Measurements from ENCODE around the gene PCDHB15. TPM values are rescaled to one million over a fixed set of nuclear protein-coding genes. Genes with fewer than 3 reads are reported as not detected.
A peak's percentile ranks its signal among the peaks of the same experiment; 100 is the strongest.

The PCDHB15 gene
- total RNA-seq, 4 donors from 2014 or later: 0.33 to 1.2 (median 0.52) TPM

DNA sequence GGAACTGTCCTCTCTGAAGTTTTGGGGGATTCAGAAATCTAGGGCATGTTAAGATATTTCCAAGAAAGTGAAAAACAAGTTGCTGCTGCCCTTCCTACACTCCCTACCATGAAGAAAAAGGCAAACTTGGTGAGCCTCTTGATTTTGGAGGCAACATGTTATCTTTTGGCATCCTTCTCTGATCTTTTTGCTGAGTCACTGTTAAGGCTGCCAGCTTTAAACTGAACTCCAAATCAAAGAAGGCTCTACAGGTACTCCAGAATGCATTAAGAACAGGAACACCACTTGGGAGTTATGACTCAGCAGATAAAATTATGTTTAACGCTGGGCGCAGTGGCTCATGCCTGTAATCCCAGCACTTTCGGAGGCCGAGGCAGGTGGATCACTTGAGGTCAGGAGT, 24.0 kb downstream of the PCDHB15 start:
- peaks cover 0 to 10% of the 10 kb centered on the region in 2 donors for H3K36me3 ChIP-seq
- in situ Hi-C loops (cut with MboI; ENCODE audit: low sequenced_read_pairs in 4 of 4) (no loop called here), intact Hi-C loops (cut with DNase I; ENCODE audit: low total_unique reads) (no loop called here)
- ATAC-seq (no peak), DNase-seq (no peak)
- H3K4me3 ChIP-seq: no peak overlapping the region
- no peak for TF ChIP-seq CTCF (IDR thresholded peaks at IDR 0.05 in 4 of 5, conservative IDR thresholded peaks at IDR 0.05 in 1 of 5)
- TF ChIP-seq POLR2A (IDR thresholded peaks at IDR 0.05): no peak
- no peaks in the 10 kb centered on the region for H3K4me1 ChIP-seq
- no peak overlapping the region for H3K27ac ChIP-seq
- peaks cover 14 to 81% (median 17%) of the 10 kb centered on the region in 3 donors for H3K9me3 ChIP-seq
- no peaks in the 10 kb centered on the region for H3K27me3 ChIP-seq

DNA sequence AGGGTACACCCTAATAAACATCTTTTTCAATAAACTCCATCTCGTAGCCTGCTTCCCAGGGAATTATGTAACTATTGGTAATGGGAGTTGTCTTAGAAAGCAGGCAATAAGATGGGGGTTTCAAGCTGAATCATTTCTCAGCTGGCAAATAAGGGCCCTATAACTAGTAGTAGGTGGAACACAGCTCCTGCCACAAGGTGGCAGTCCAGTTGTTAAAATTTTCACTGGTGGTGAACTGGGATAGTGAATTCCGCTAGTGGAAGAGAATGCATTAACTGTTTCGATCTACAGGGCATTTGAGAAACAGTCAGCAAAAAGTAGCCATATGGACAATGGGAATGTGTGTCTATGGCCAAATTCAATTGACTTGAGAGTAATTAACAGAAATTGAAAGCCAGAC, 27.7 kb downstream of the PCDHB15 start:
- no peak for TF ChIP-seq CTCF (IDR thresholded peaks at IDR 0.05 in 4 of 5, conservative IDR thresholded peaks at IDR 0.05 in 1 of 5)
- no peak for TF ChIP-seq POLR2A (IDR thresholded peaks at IDR 0.05)

DNA sequence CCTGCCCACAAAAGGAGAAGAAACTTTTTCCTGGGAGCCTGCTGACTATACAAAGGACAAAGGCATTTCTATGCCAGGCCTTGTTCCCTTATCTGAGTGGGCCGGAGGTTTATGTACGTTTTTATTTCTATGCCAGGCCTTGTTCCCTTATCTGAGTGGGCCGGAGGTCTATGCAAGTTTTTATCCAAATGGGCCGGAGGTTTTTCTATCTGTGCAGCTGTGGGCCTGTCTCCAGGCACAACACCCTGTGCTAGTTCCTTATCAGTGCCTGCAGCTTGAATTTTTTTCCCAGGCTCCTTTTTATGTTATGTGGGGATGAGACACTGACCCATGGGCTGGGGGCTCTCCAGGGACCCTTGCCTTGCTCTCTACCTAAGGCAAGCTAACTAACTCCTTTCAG, 53.2 kb downstream of the PCDHB15 start:
- Histone ChIP-seq H3K9me3 (peaks cover 0 to 16% (median 6%) of the 10 kb centered on the region in 3 donors), H3K27ac (no peak overlapping the region), H3K27me3 (no peaks in the 10 kb centered on the region), H3K36me3 (peaks cover 0 to 7% of the 10 kb centered on the region in 2 donors), H3K4me3 (no peak overlapping the region), H3K4me1 (no peaks in the 10 kb centered on the region)
- no peak for TF ChIP-seq CTCF (IDR thresholded peaks at IDR 0.05 in 4 of 5, conservative IDR thresholded peaks at IDR 0.05 in 1 of 5)
- TF ChIP-seq POLR2A (IDR thresholded peaks at IDR 0.05): no peak
- in situ Hi-C loops (cut with MboI; ENCODE audit: low sequenced_read_pairs in 4 of 4) (no loop called here), intact Hi-C loops (cut with DNase I; ENCODE audit: low total_unique reads) (no loop called here)
- ATAC-seq (no peak), DNase-seq (no peak)

More for the DNA sequence above, 27.7 kb downstream of the PCDHB15 start:
- in situ Hi-C loops (cut with MboI; ENCODE audit: low sequenced_read_pairs in 4 of 4) (no loop called here), intact Hi-C loops (cut with DNase I; ENCODE audit: low total_unique reads) (no loop called here)
- no peak for ATAC-seq
- Histone ChIP-seq H3K27me3 (no peaks in the 10 kb centered on the region), H3K4me3 (peak overlapping the region in 1 of 4 donors; percentile 28), H3K4me1 (no peaks in the 10 kb centered on the region), H3K27ac (no peak overlapping the region), H3K36me3 (no peaks in the 10 kb centered on the region), H3K9me3 (peaks cover 11 to 65% (median 17%) of the 10 kb centered on the region in 3 donors)
- no peak for DNase-seq

Other genes starting within 250 kb of the PCDHB15 start
- not detected for gene PCDHB1, start 194.0 kb upstream of the PCDHB15 start, total RNA-seq
- 1 to 10 TPM in 2 of 4 donors, under 1 TPM in 2; 0.71 to 1.7 (median 1.2) TPM for gene PCDHB2, start 150.8 kb upstream of the PCDHB15 start, total RNA-seq
- under 1 TPM in 3 of 4 donors, not detected in 1; 0.61 to 0.72 (median 0.71) TPM for gene PCDHB3, start 144.9 kb upstream of the PCDHB15 start, total RNA-seq
- 1 to 10 TPM in 3 of 4 donors, under 1 TPM in 1; 1.00 to 3.0 (median 1.8) TPM for gene PCDHB4, start 123.6 kb upstream of the PCDHB15 start, total RNA-seq
- 1 to 10 TPM in 1 of 4 donors, under 1 TPM in 3; 0.38 to 1.5 (median 0.91) TPM for gene PCDHB5, start 110.2 kb upstream of the PCDHB15 start, total RNA-seq
- gene PCDHB6, start 95.3 kb upstream of the PCDHB15 start, total RNA-seq: under 1 TPM in 3 of 4 donors, not detected in 1; 0.09 to 0.46 (median 0.19) TPM
- under 1 TPM; 0.07 to 0.75 (median 0.20) TPM for gene PCDHB7, start 72.8 kb upstream of the PCDHB15 start, total RNA-seq
- under 1 TPM in 2 of 4 donors, not detected in 2; 0.16 to 0.20 TPM for gene PCDHB8, start 67.6 kb upstream of the PCDHB15 start, total RNA-seq
- gene PCDHB16, start 63.0 kb upstream of the PCDHB15 start, total RNA-seq: 1 to 10 TPM in 3 of 4 donors, under 1 TPM in 1; 0.87 to 2.5 (median 1.7) TPM
- gene PCDHB9, start 58.2 kb upstream of the PCDHB15 start, total RNA-seq: 1 to 10 TPM in 1 of 4 donors, under 1 TPM in 3; 0.15 to 3.0 (median 0.71) TPM
- gene PCDHB10, start 53.0 kb upstream of the PCDHB15 start, total RNA-seq: under 1 TPM; 0.23 to 0.61 (median 0.54) TPM
- gene PCDHB11, start 45.8 kb upstream of the PCDHB15 start, total RNA-seq: 1 to 10 TPM in 1 of 4 donors, under 1 TPM in 3; 0.05 to 1.1 (median 0.53) TPM
- 1 to 10 TPM in 1 of 4 donors, under 1 TPM in 3; 0.41 to 1.1 (median 0.59) TPM for gene PCDHB12, start 36.7 kb upstream of the PCDHB15 start, total RNA-seq
- 1 to 10 TPM in 1 of 4 donors, under 1 TPM in 3; 0.40 to 2.1 (median 0.69) TPM for gene PCDHB13, start 31.5 kb upstream of the PCDHB15 start, total RNA-seq
- 1 to 10 TPM in 1 of 4 donors, under 1 TPM in 3; 0.62 to 1.9 (median 0.76) TPM for gene PCDHB14, start 22.1 kb upstream of the PCDHB15 start, total RNA-seq
- gene SLC25A2, start 58.7 kb downstream of the PCDHB15 start, total RNA-seq: under 1 TPM in 1 of 4 donors, not detected in 3; 0.49 TPM
- gene TAF7, start 75.4 kb downstream of the PCDHB15 start, total RNA-seq: 10 to 100 TPM; 60.9 to 91.2 (median 79.8) TPM
- gene PCDHGA1, start 85.1 kb downstream of the PCDHB15 start, total RNA-seq: under 1 TPM; 0.65 to 0.97 (median 0.71) TPM
- 1 to 10 TPM in 2 of 4 donors, under 1 TPM in 2; 0.66 to 1.5 (median 1.2) TPM for gene PCDHGA2, start 93.4 kb downstream of the PCDHB15 start, total RNA-seq
- gene PCDHGA3, start 98.4 kb downstream of the PCDHB15 start, total RNA-seq: 1 to 10 TPM; 1.5 to 2.8 (median 2.0) TPM
- 1 to 10 TPM in 1 of 4 donors, under 1 TPM in 3; 0.20 to 1.1 (median 0.74) TPM for gene PCDHGB1, start 104.7 kb downstream of the PCDHB15 start, total RNA-seq
- 1 to 10 TPM; 1.3 to 5.4 (median 1.5) TPM for gene PCDHGA4, start 109.6 kb downstream of the PCDHB15 start, total RNA-seq
- gene PCDHGB2, start 114.6 kb downstream of the PCDHB15 start, total RNA-seq: 1 to 10 TPM in 3 of 4 donors, under 1 TPM in 1; 0.55 to 3.4 (median 1.9) TPM
- 1 to 10 TPM in 2 of 4 donors, under 1 TPM in 2; 0.07 to 1.8 (median 0.93) TPM for gene PCDHGA5, start 118.8 kb downstream of the PCDHB15 start, total RNA-seq
- 1 to 10 TPM in 3 of 4 donors, under 1 TPM in 1; 0.29 to 2.0 (median 1.2) TPM for gene PCDHGB3, start 124.8 kb downstream of the PCDHB15 start, total RNA-seq
- gene PCDHGA6, start 128.5 kb downstream of the PCDHB15 start, total RNA-seq: 1 to 10 TPM in 3 of 4 donors, under 1 TPM in 1; 0.83 to 1.6 (median 1.6) TPM
- 1 to 10 TPM; 1.3 to 2.4 (median 1.9) TPM for gene PCDHGA7, start 137.3 kb downstream of the PCDHB15 start, total RNA-seq
- gene PCDHGB4, start 142.3 kb downstream of the PCDHB15 start, total RNA-seq: 1 to 10 TPM in 3 of 4 donors, under 1 TPM in 1; 0.88 to 2.1 (median 1.3) TPM
- 1 to 10 TPM in 2 of 4 donors, under 1 TPM in 2; 0.82 to 1.8 (median 1.2) TPM for gene PCDHGA8, start 147.2 kb downstream of the PCDHB15 start, total RNA-seq
- gene PCDHGB5, start 152.6 kb downstream of the PCDHB15 start, total RNA-seq: 1 to 10 TPM; 3.0 to 6.3 (median 4.4) TPM
- gene PCDHGA9, start 157.4 kb downstream of the PCDHB15 start, total RNA-seq: 1 to 10 TPM in 3 of 4 donors, under 1 TPM in 1; 0.95 to 4.0 (median 1.5) TPM
- 1 to 10 TPM; 1.4 to 4.6 (median 2.9) TPM for gene PCDHGB6, start 162.6 kb downstream of the PCDHB15 start, total RNA-seq
- 1 to 10 TPM in 3 of 4 donors, under 1 TPM in 1; 0.80 to 2.4 (median 1.2) TPM for gene PCDHGA10, start 167.6 kb downstream of the PCDHB15 start, total RNA-seq
- 1 to 10 TPM; 3.0 to 5.7 (median 3.3) TPM for gene PCDHGB7, start 172.3 kb downstream of the PCDHB15 start, total RNA-seq
- gene PCDHGA11, start 175.7 kb downstream of the PCDHB15 start, total RNA-seq: 1 to 10 TPM; 1.2 to 3.3 (median 1.3) TPM
- gene PCDHGA12, start 185.1 kb downstream of the PCDHB15 start, total RNA-seq: 1 to 10 TPM; 1.1 to 5.4 (median 1.7) TPM
- gene PCDHGC3, start 230.6 kb downstream of the PCDHB15 start, total RNA-seq: 10 to 100 TPM; 11.8 to 14.5 (median 13.8) TPM
- gene PCDHGC4, start 239.6 kb downstream of the PCDHB15 start, total RNA-seq: 10 to 100 TPM in 1 of 4 donors, 1 to 10 TPM in 1, under 1 TPM in 1, not detected in 1; 0.31 to 20.4 (median 1.7) TPM
- gene PCDHGC5, start 243.7 kb downstream of the PCDHB15 start, total RNA-seq: 1 to 10 TPM in 1 of 4 donors, under 1 TPM in 2, not detected in 1; 0.16 to 1.5 (median 0.36) TPM

All from gastrocnemius medialis (tissue), 4 donors.